OCI-LY3 (cell line): Measurements from ENCODE around the gene ASTN2.

Experiments
- CTCF ChIP-seq: fragments of 200-600, 300-600 bp; sonication (generic); IDR thresholded peaks from 2 replicates; pipeline ENCODE4 v1.5.1; 2014; ENCODE audit warnings: antibody characterized with exemption, low read length, low read depth
- EZH2phosphoT487 ChIP-seq: fragments of 200-600 bp; shearing (Covaris generic); IDR thresholded peaks from 2 replicates; pipeline ENCODE4 v1.6.1; 2018; ENCODE audit warnings: antibody characterized with exemption, mixed run types, low read depth

GRCh38 chr9:116550696-116551436 lies 864.0 kb downstream of the ASTN2 start:
- TF ChIP-seq CTCF, result no peak
- TF ChIP-seq EZH2phosphoT487, result no peak
